ENCODE measurements around the gene ARF3. TPM values are rescaled to one million over a fixed set of nuclear protein-coding genes. Genes with fewer than 3 reads are reported as not detected.

ARF3 gene
- total RNA-seq, 2 donors from 2014 or later: 49.7 to 132 TPM

DNA sequence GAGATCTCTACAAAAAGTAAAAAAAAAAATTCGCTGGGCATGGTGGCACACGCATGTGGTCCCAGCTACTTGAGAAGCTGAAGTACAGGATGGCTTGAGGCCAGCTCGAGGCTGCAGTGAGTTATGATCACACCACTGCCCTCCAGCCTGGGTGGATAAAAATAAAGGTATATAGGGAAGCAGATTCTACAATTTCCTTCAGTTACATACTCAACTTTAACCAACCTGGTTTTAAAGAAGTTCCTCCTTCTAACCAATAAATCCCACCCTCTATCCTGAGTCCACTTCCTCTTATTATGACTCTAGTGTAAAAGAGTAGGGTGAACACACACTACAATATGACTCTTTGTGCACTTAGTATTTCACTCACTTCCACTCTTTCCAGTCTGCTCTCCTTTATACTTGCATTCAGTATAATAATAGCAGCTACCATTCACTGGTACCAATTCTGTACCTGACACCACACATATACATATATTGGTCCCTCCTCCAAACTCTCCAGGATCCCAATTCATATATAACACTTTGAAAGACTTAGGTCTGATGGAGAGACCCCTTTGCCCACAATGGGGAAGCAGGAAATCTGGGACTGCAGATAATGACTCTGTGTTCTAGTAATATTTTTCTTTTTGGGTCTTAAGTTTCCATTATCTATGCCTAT is 2.3 kb downstream of the ARF3 start:
- DNase-seq (ENCODE audit: low spot score in 2 of 2) (no peak), ATAC-seq (no peak)
- Mint-ChIP-seq H3K36me3 (peaks cover 9 to 29% of the 10 kb centered on the region in 2 donors), H3K27ac (no peak overlapping the region), H3K9me3 (no peaks in the 10 kb centered on the region)

DNA sequence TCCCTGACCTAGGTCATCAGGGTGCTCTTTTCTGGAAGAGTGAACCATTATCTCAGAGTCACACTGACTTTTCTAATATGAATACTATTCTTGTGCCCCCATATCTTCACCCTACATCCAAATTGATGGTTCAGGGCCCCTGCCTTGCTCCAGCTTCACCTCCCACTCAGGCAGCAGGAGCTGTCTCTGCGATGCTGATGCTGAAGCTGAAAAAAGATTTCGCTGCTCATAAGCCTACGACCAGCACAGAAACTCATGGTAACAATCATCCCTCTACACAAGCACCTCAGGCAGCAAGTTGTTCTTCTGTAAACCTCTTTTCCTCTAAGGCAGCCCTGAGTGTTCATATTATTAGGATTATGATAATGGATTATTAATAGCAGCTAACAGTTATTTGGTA is 3.2 kb downstream of the ARF3 start:
- DNase-seq (ENCODE audit: low spot score in 2 of 2) (no peak), ATAC-seq (no peak)
- Mint-ChIP-seq H3K27ac (no peak overlapping the region), H3K36me3 (peaks cover 9 to 29% of the 10 kb centered on the region in 2 donors), H3K9me3 (no peaks in the 10 kb centered on the region)

DNA sequence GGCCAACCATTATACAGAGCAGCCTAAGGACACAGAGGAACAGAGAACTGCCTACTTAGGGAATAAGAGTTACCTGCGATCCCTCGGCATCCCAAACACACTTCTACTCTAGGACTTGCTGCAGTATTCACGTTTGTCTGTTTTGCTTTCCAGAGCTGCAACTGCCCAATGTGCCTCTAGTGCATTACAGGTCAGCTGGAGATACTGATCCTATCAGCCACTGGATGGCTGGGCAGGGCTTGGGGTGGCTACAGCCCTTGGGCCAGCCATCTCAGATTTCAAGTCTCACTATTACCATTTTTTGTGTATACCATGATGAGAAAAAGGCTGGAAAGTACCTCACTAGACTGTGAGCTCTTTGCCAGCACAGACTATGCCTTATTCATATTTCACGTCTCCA is 4.6 kb downstream of the ARF3 start:
- Mint-ChIP-seq H3K27ac (no peak overlapping the region), H3K9me3 (no peaks in the 10 kb centered on the region), H3K36me3 (peaks cover 9 to 35% of the 10 kb centered on the region in 2 donors)
- DNase-seq (ENCODE audit: low spot score in 2 of 2) (no peak), ATAC-seq (no peak)

DNA sequence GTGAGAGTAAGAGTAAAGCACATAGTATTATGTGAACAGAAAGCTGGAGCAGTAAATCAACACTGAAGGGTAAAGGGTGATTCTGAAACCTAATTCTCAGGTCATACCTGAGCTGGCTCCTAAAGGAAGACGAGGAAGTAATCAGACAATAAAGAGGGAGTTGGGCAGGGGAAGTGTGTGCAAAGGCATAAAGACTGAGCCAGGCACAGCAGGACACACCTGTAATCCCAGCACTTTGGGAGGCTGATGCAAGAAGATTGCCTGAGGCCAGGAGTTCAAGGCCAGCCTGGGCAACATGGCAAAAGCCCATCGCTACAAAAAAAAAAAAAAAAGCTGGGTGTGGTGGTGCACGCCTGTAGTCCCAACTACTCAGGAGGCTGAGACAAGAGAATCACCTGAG is 9.6 kb downstream of the ARF3 start:
- H3K27ac Mint-ChIP-seq: no peak overlapping the region

DNA sequence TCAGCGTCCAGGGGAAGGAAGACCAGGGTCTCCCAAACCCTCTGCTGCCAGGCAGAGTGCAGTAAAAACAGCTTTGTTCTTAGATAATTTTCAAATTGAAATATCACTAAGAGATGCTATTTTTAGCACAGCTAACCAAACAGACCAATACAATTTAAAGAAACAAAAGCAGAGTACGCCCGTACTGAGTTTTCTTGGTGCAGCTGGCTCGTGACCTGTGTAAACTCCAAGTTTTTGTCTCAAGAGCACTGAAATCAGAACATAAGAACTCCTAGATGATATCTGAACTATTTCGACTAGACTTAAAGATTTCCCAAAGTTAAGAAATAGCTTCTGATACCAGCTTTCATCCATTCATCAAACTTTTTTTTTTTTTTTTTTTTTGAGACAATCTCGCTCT is 10.3 kb downstream of the ARF3 start:
- Mint-ChIP-seq H3K9me3 (no peaks in the 10 kb centered on the region), H3K27ac (no peak overlapping the region), H3K36me3 (peaks cover 0 to 6% of the 10 kb centered on the region in 2 donors)
- DNase-seq (ENCODE audit: low spot score in 2 of 2) (no peak), ATAC-seq (no peak)

More for the DNA sequence above, 9.6 kb downstream of the ARF3 start:
- Mint-ChIP-seq H3K36me3 (peaks cover 0 to 6% of the 10 kb centered on the region in 2 donors), H3K9me3 (no peaks in the 10 kb centered on the region)
- no peak for ATAC-seq
- DNase-seq (ENCODE audit: low spot score in 2 of 2): no peak

GRCh38 chr12:48946205-48946604 is 11.1 kb downstream of the ARF3 start:
- Mint-ChIP-seq H3K27ac (no peak overlapping the region), H3K36me3 (peaks cover 0 to 6% of the 10 kb centered on the region in 2 donors), H3K9me3 (no peaks in the 10 kb centered on the region)
- ATAC-seq: no peak
- no peak for DNase-seq (ENCODE audit: low spot score in 2 of 2)

DNA sequence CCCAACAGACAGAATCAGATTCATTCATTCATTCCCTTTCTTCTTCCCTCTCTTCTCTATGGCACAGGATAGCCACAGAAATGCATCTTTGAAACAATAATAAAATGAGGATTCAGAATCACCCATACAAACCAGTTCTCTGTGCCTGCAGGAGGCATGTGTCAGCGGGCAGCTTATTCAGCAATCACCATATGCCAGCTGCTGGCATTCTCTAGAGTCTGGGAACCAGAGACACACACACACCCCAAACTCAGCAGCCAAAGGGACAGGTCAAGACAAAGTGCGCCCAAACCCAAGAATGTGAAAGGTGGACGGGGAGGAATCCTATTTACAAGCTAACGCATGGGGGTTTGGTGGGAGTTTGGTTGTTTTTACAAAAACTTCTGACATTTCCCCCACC is 14.1 kb downstream of the ARF3 start:
- H3K9me3 Mint-ChIP-seq: no peaks in the 10 kb centered on the region
- DNase-seq (ENCODE audit: low spot score in 2 of 2) (no peak), ATAC-seq (no peak)
- no peak overlapping the region for H3K27ac Mint-ChIP-seq
- no peaks in the 10 kb centered on the region for H3K36me3 Mint-ChIP-seq

- ATAC-seq (no peak), DNase-seq (ENCODE audit: low spot score in 2 of 2) (no peak)
Observed at GRCh38 chr12:48940181-48940580, 17.1 kb downstream of the ARF3 start.

DNA sequence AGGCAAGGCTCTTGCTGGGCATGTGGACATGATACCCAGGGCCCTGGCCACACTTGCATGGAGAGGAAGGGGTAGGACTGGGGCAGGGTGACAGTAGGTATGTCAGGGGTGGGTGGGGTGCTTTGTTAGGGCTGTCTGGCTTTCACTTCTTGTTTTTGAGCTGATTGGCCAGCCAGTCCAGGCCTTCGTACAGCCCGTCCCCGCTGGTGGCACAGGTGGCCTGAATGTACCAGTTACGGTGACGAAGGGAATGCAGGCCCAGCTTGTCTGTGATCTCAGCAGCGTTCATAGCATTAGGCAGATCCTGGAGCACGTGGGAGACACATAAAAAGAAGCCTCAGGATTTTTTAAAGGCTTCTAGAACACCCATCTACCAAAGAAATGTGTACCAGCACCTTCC is 18.5 kb downstream of the ARF3 start:
- no peak for ATAC-seq
- no peak for DNase-seq (ENCODE audit: low spot score in 2 of 2)
- no peaks in the 10 kb centered on the region for H3K9me3 Mint-ChIP-seq
- H3K27ac Mint-ChIP-seq: no peak overlapping the region
- H3K36me3 Mint-ChIP-seq: peaks cover 0 to 4% of the 10 kb centered on the region in 2 donors

More at GRCh38 chr12:48940181-48940580, 17.1 kb downstream of the ARF3 start:
- Mint-ChIP-seq H3K27ac (peak overlapping the region in 1 of 2 donors; percentile 30), H3K36me3 (peaks cover 0 to 4% of the 10 kb centered on the region in 2 donors), H3K9me3 (no peaks in the 10 kb centered on the region)

DNA sequence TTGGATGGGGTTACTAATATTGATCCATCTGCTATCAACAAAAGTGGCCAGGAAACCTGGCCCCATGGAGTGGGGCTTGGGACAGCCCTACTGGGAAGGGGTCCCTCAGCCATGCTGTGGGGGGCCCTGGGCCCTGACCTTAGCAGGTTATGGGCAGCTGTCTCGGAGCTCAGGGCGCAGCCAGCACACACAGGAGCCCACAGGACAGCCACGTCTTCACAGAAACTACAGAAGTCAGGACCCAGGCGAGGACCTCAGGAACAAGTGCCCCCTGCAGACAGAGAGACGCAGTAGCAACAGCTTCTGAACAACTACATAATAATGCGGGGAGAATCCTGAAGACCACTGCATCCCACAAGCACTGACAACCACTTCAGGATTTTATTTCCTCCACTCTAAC is 20.1 kb downstream of the ARF3 start:
- ATAC-seq (peak in 1 of 2 donors; percentile 10), DNase-seq (ENCODE audit: low spot score in 2 of 2) (no peak)
- no peak overlapping the region for H3K27ac Mint-ChIP-seq
- peaks cover 0 to 4% of the 10 kb centered on the region in 2 donors for H3K36me3 Mint-ChIP-seq
- no peaks in the 10 kb centered on the region for H3K9me3 Mint-ChIP-seq

GRCh38 chr12:48936379-48936979 is 20.8 kb downstream of the ARF3 start:
- DNase-seq (ENCODE audit: low spot score in 2 of 2) (peak; percentile 60 to 89), ATAC-seq (peak; percentile 69 to 75)
- Mint-ChIP-seq H3K9me3 (no peaks in the 10 kb centered on the region), H3K36me3 (peaks cover 0 to 4% of the 10 kb centered on the region in 2 donors), H3K27ac (peak overlapping the region in 1 of 2 donors; percentile 37)

DNA sequence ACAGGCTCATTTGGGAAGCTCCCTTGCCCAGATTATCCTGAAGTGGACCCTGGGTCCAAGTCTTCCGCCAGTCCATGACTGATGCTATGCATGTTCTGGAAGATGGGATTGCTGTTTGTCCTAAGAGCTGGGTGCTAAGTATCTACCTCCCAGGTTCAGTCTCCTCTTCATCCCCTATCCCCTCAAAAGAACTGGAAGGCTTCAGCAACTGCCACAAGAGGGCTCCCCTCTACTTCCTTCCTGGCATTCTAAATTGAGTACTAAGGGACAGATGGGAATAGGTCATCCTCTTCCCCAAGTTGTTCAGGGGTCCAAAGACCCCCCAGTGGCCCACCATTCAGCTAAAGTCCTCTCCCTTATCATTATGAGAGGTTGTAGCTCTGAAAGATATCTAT is 23.0 kb downstream of the ARF3 start:
- H3K36me3 Mint-ChIP-seq: peaks cover 0 to 4% of the 10 kb centered on the region in 2 donors
- no peak overlapping the region for H3K27ac Mint-ChIP-seq
- no peaks in the 10 kb centered on the region for H3K9me3 Mint-ChIP-seq
- no peak for ATAC-seq
- no peak for DNase-seq (ENCODE audit: low spot score in 2 of 2)

DNA sequence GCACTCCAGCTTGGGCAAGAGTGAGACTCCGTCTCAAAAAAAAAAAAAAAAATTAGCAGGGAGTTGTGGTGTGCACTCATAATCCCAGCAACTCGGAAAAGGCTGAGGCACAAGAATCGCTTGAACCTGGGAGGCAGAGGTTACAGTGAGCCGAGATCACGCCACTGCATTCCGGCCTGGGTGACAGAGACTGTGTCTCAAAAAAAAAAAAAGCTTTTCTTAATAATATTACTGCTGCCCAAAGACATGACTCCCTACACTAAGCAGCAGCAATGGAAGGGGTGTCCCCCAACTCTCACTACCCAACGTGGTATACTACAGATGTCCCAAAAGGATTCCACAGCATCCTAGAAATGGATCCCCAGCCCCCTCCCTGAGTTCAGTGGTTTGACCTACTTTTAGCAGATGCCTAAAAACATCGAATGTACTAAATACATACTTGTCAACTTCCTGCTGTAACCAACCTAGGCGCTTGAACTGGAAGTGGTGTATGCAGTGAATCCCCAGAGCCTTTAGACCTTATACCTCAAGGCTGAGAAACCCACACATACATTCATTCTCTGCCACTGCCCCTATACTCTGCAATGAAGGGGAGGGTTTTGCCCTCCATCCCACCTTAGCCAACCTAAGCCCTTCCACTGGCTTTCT is 23.5 kb downstream of the ARF3 start:
- Mint-ChIP-seq H3K27ac (peak overlapping the region in 1 of 2 donors; percentile 41), H3K9me3 (no peaks in the 10 kb centered on the region), H3K36me3 (peaks cover 0 to 4% of the 10 kb centered on the region in 2 donors)
- ATAC-seq (peak; percentile 22 to 44), DNase-seq (ENCODE audit: low spot score in 2 of 2) (no peak)

GRCh38 chr12:48932878-48933277 is 24.4 kb downstream of the ARF3 start:
- peaks cover 0 to 4% of the 10 kb centered on the region in 2 donors for H3K36me3 Mint-ChIP-seq
- H3K27ac Mint-ChIP-seq: peak overlapping the region in 1 of 2 donors; percentile 41

GRCh38 chr12:48930475-48930874 is 26.8 kb downstream of the ARF3 start:
- H3K27ac Mint-ChIP-seq: no peak overlapping the region
- ATAC-seq (no peak), DNase-seq (ENCODE audit: low spot score in 2 of 2) (no peak)
- H3K36me3 Mint-ChIP-seq: no peaks in the 10 kb centered on the region
- H3K9me3 Mint-ChIP-seq: no peaks in the 10 kb centered on the region

More at GRCh38 chr12:48932878-48933277, 24.4 kb downstream of the ARF3 start:
- ATAC-seq (peak in 1 of 2 donors; percentile 71), DNase-seq (ENCODE audit: low spot score in 2 of 2) (no peak)
- H3K9me3 Mint-ChIP-seq: no peaks in the 10 kb centered on the region

DNA sequence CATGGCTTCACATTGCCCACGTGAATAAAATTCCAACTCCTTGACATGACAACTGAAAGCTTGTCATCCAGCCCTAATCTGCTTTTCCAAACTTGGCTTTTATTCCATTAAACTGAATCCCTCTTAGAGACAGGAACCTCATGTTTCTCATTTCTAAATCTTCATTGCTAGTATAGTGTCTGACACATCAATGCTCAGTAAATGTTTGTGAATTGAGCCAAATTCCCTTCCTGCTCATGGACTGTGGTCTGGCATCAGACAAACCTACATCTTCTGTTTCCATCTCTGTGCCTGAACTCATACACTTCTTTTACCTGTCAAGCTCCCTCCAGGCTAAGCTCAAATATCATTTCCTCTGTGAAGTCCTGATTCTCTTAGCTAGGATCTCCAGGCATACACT is 27.7 kb downstream of the ARF3 start:
- ATAC-seq (no peak), DNase-seq (ENCODE audit: low spot score in 2 of 2) (no peak)
- Mint-ChIP-seq H3K36me3 (no peaks in the 10 kb centered on the region), H3K27ac (no peak overlapping the region), H3K9me3 (no peaks in the 10 kb centered on the region)

- DNase-seq (ENCODE audit: low spot score in 2 of 2) (no peak), ATAC-seq (no peak)
- H3K27ac Mint-ChIP-seq: peak overlapping the region in 1 of 2 donors; percentile 6
- H3K36me3 Mint-ChIP-seq: peaks cover 11 to 20% of the 10 kb centered on the region in 2 donors
- H3K9me3 Mint-ChIP-seq: peaks cover 0 to 4% of the 10 kb centered on the region in 2 donors
Observed at GRCh38 chr12:48927261-48927660, 30.0 kb downstream of the ARF3 start.

Measured in activated naive CD4-positive, alpha-beta T cell treated with anti-CD3 and anti-CD28 coated beads, Interleukin-2, amount 50 U/mL, for 72 hours (primary cell).